OCI-LY3 (cell line): ENCODE measurements around the gene GC.
"Not testable (repeated sequence)": the region's sequence is repeated elsewhere in the genome, so short reads cannot be mapped to it uniquely, and the experiment has no call there.

Source experiments
- H2AFZ ChIP-seq: fragments of 200-600, 300-600 bp; shearing (Covaris generic); 2 replicates; pipeline ENCODE4 v1.6.0; 2014; ENCODE audit warnings: antibody characterized with exemption, low read depth, low read length
- H3K27ac ChIP-seq: fragments of 200-600, 300-600 bp; sonication (generic); 2 replicates; pipeline ENCODE4 v1.5.1; 2014; ENCODE audit warnings: mild to moderate bottlenecking, low read length, moderate library complexity, mixed read lengths
- H3K27me3 ChIP-seq: fragments of 200-600, 300-600 bp; sonication (generic); 2 replicates; pipeline ENCODE4 v1.6.1; 2014; ENCODE audit warnings: low read depth, low read length, mixed read lengths
- H3K36me3 ChIP-seq: fragments of 200-600, 300-600 bp; sonication (generic); replicated peaks from 2 replicates; pipeline ENCODE3; 2014; ENCODE audit warnings: low read depth, low read length, mixed read lengths
- H3K4me1 ChIP-seq: fragments of 300-600, 200-600 bp; sonication (generic); 2 replicates; pipeline ENCODE4 v1.6.1; 2014; ENCODE audit warnings: low read length, mixed read lengths
- H3K4me2 ChIP-seq: fragments of 200-600, 300-600 bp; sonication (generic); 2 replicates; pipeline ENCODE4 v1.6.1; 2014; ENCODE audit warnings: low read length, mixed read lengths
- H3K4me3 ChIP-seq: fragments of 300-600, 200-600 bp; sonication (generic); 2 replicates; pipeline ENCODE4 v1.5.1; 2014; ENCODE audit warnings: antibody characterized with exemption, mild to moderate bottlenecking, low read length, moderate library complexity
- H3K79me2 ChIP-seq: fragments of 300-600, 200-600 bp; shearing (Covaris generic); 2 replicates; pipeline ENCODE4 v1.6.1; 2014; ENCODE audit warnings: mild to moderate bottlenecking, low read length, mixed read lengths
- H3K9ac ChIP-seq: fragments of 300-600, 200-600 bp; shearing (Covaris generic); 2 replicates; pipeline ENCODE4 v1.6.0; 2014; ENCODE audit warnings: mild to moderate bottlenecking, low read length, moderate library complexity
- H3K9me3 ChIP-seq: fragments of 200-600, 300-600 bp; shearing (Covaris generic); 2 replicates; pipeline ENCODE4 v1.6.1; 2014; ENCODE audit warnings: low read length, mixed read lengths; ENCODE audit not compliant: insufficient read depth
- H4K20me1 ChIP-seq: fragments of 200-600, 300-600 bp; sonication (generic); 2 replicates; pipeline ENCODE4 v1.6.1; 2016; ENCODE audit warnings: low read length, mixed read lengths; ENCODE audit not compliant: insufficient read depth
- CTCF ChIP-seq: fragments of 200-600, 300-600 bp; sonication (generic); IDR thresholded peaks from 2 replicates; pipeline ENCODE4 v1.5.1; 2014; ENCODE audit warnings: antibody characterized with exemption, low read length, low read depth
- EZH2phosphoT487 ChIP-seq: fragments of 200-600 bp; shearing (Covaris generic); IDR thresholded peaks from 2 replicates; pipeline ENCODE4 v1.6.1; 2018; ENCODE audit warnings: antibody characterized with exemption, mixed run types, low read depth

The GC gene

GRCh38 chr4:71746379-71746778, 37.5 kb downstream of the GC start:
- H3K4me2 ChIP-seq = no peak overlapping the region
- no peaks in the 10 kb centered on the region for H3K36me3 ChIP-seq
- no peaks in the 10 kb centered on the region for H4K20me1 ChIP-seq
- H3K9me3 ChIP-seq = no peaks in the 10 kb centered on the region
- H3K9ac ChIP-seq = no peak overlapping the region
- no peak overlapping the region for H3K4me3 ChIP-seq
- H3K27ac ChIP-seq = no peak overlapping the region
- no peak overlapping the region for H2AFZ ChIP-seq
- no peaks in the 10 kb centered on the region for H3K27me3 ChIP-seq
- H3K79me2 ChIP-seq = no peaks in the 10 kb centered on the region
- H3K4me1 ChIP-seq = no peaks in the 10 kb centered on the region
- TF ChIP-seq CTCF = no peak
- TF ChIP-seq EZH2phosphoT487 = no peak

GRCh38 chr4:71738782-71739181, 45.1 kb downstream of the GC start:
- not testable (repeated sequence) for H3K36me3 ChIP-seq, H4K20me1 ChIP-seq, H3K79me2 ChIP-seq, H3K27ac ChIP-seq, H3K9ac ChIP-seq, H3K4me3 ChIP-seq, H2AFZ ChIP-seq, H3K9me3 ChIP-seq, H3K27me3 ChIP-seq, H3K4me2 ChIP-seq, H3K4me1 ChIP-seq

DNA sequence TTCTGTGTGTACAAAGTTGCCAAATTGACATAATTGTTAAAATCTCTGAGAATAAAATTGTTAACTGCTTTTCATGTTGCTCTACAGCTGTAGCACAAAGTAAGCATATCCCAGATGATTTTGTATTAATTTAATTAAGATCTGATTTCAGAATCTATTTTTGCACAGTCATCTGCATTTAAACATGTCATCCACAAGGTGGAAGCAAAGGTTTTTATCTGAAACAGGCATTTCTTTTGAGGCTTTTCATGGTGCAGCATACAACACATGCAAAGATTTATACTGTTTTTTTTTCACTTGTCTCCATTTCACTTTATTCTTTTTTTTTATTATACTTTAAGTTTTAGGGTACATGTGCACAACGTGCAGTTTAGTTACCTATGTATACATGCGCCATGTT, 51.2 kb downstream of the GC start:
- Histone ChIP-seq H3K27ac (no peak overlapping the region), H3K27me3 (no peaks in the 10 kb centered on the region), H3K4me3 (no peak overlapping the region), H3K9me3 (no peaks in the 10 kb centered on the region), H3K4me2 (no peak overlapping the region), H4K20me1 (no peaks in the 10 kb centered on the region), H3K9ac (no peak overlapping the region), H3K36me3 (no peaks in the 10 kb centered on the region), H3K4me1 (no peaks in the 10 kb centered on the region), H2AFZ (no peak overlapping the region), H3K79me2 (no peaks in the 10 kb centered on the region)
- TF ChIP-seq CTCF (peak; percentile 71), EZH2phosphoT487 (no peak)

DNA sequence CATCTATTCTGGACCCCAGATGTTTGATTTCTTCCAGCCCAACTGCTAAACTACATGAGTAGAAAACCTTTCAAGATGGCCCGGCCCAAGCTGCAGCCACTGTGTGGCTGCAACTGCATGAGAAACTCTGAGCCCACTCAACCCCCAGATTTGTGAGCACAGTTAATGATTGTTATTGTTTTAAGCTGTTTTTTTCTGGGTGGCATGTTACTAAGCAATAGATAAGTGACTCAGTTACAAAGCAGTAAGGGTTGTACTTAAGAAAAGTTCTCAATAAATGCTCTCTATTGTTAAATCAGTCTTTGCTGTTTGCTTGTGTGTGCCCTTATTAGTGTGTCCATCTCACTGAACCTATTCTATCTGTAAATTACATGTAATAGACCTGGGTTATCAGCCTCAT, 51.8 kb downstream of the GC start:
- Histone ChIP-seq H3K36me3 (no peaks in the 10 kb centered on the region), H3K9me3 (no peaks in the 10 kb centered on the region), H3K27me3 (no peaks in the 10 kb centered on the region), H3K27ac (no peak overlapping the region), H3K4me1 (no peaks in the 10 kb centered on the region), H4K20me1 (no peaks in the 10 kb centered on the region), H3K4me3 (no peak overlapping the region), H2AFZ (no peak overlapping the region), H3K79me2 (no peaks in the 10 kb centered on the region), H3K4me2 (no peak overlapping the region), H3K9ac (no peak overlapping the region)
- TF ChIP-seq EZH2phosphoT487 = no peak
- TF ChIP-seq CTCF = no peak

- H3K4me2 ChIP-seq = no peak overlapping the region
- no peak overlapping the region for H3K9ac ChIP-seq
- H2AFZ ChIP-seq = no peak overlapping the region
- no peak overlapping the region for H3K27ac ChIP-seq
- no peaks in the 10 kb centered on the region for H3K9me3 ChIP-seq
- no peaks in the 10 kb centered on the region for H3K4me1 ChIP-seq
- no peaks in the 10 kb centered on the region for H3K79me2 ChIP-seq
- H3K27me3 ChIP-seq = no peaks in the 10 kb centered on the region
- TF ChIP-seq CTCF = no peak
- H4K20me1 ChIP-seq = no peaks in the 10 kb centered on the region
- no peaks in the 10 kb centered on the region for H3K36me3 ChIP-seq
- H3K4me3 ChIP-seq = no peak overlapping the region
These were observed 54.0 kb downstream of the GC start for GRCh38 chr4:71729856-71730255.
